SK-N-SH (cell line): ENCODE results near the gene TANC2. TPM values are rescaled to one million over a fixed set of nuclear protein-coding genes. Genes with fewer than 3 reads are reported as not detected.

Experiments used
- CTCF ChIA-PET: fragments of 300-600, 350-600 bp; formaldehyde crosslinking; extraction: SDS; loops from one replicate; lab custom pipeline; 2021; lab: Yijun Ruan, JAX
- POLR2A ChIA-PET: fragments of 350-600 bp; sonication (Branson Sonifier 250); formaldehyde crosslinking; extraction: SDS; loops from one replicate; lab custom pipeline; 2020; ENCODE audit warnings: antibody characterized with exemption, inconsistent platforms; lab: Yijun Ruan, JAX
- DNase-seq: peaks from one replicate; pipeline ENCODE4 v3.0.0; 2012
- H2AFZ ChIP-seq: fragments of 200-600 bp; sonication (generic); 2 replicates; pipeline ENCODE4 v1.8.1; 2016; ENCODE audit warnings: antibody characterized with exemption, mild to moderate bottlenecking, low read depth
- H3F3A ChIP-seq: fragments of 200-600 bp; sonication (generic); replicated peaks from 2 replicates; pipeline ENCODE3; 2016; ENCODE audit warnings: antibody characterized with exemption, mild to moderate bottlenecking; ENCODE audit not compliant: insufficient read depth
- H3K27ac ChIP-seq, 2 experiments: fragments of 200-500 bp in 1 of 2; fragments of 200-600 bp in 1 of 2; sonication (Bioruptor generic) in 1 of 2; sonication (generic), shearing (Covaris generic) in 1 of 2; 2 replicates each; pipeline versions ENCODE4 v1.5.1 to v1.6.1; 2014 to 2016; ENCODE audit warnings: low read depth in 2 of 2, inconsistent platforms in 1 of 2, low read length in 1 of 2, mild to moderate bottlenecking in 1 of 2, mixed read lengths in 1 of 2
- H3K27me3 ChIP-seq: fragments of 200-600 bp; sonication (generic), shearing (Covaris generic); 2 replicates; pipeline ENCODE4 v1.6.1; 2016; ENCODE audit warnings: mixed run types; ENCODE audit not compliant: insufficient read depth
- H3K36me3 ChIP-seq, 2 experiments: fragments of 200-500 bp in 1 of 2; fragments of 200-600 bp in 1 of 2; sonication (Bioruptor generic) in 1 of 2; sonication (generic) in 1 of 2; replicated peaks in 1 of 2; 2 replicates each; pipeline versions ENCODE3 to v1.5.1; 2014 to 2016; ENCODE audit warnings: low read length in 1 of 2, mild to moderate bottlenecking in 1 of 2; ENCODE audit not compliant: insufficient read depth in 2 of 2, control insufficient read depth in 1 of 2
- H3K4me1 ChIP-seq, 2 experiments: fragments of 200-500 bp in 1 of 2; fragments of 200-600 bp in 1 of 2; sonication (Bioruptor generic) in 1 of 2; sonication (generic), shearing (Covaris generic) in 1 of 2; 2 replicates each; pipeline versions ENCODE4 v1.5.1 to v1.6.1; 2014 to 2016; ENCODE audit warnings: low read depth in 1 of 2, low read length in 1 of 2, mixed run types in 1 of 2; ENCODE audit not compliant: insufficient read depth in 2 of 2, control insufficient read depth in 1 of 2
- H3K4me2 ChIP-seq: fragments of 200-600 bp; sonication (generic), shearing (Covaris generic); 2 replicates; pipeline ENCODE4 v1.6.1; 2017; ENCODE audit warnings: mixed run types
- H3K4me3 ChIP-seq, 2 experiments: fragments of 200-500 bp in 1 of 2; fragments of 200-600 bp in 1 of 2; sonication (Bioruptor generic) in 1 of 2; sonication (generic), shearing (Covaris generic) in 1 of 2; 2 replicates each; pipeline versions ENCODE4 v1.5.1 to v1.8.1; 2014 to 2016; ENCODE audit warnings: low read depth in 2 of 2, inconsistent platforms in 1 of 2, low read length in 1 of 2, mild to moderate bottlenecking in 1 of 2, mixed read lengths in 1 of 2, moderate library complexity in 1 of 2
- H3K79me2 ChIP-seq: fragments of 200-600 bp; sonication (generic); 2 replicates; pipeline ENCODE4 v1.8.1; 2017; ENCODE audit warnings: mild to moderate bottlenecking; ENCODE audit not compliant: insufficient read depth
- H3K9ac ChIP-seq: fragments of 200-600 bp; sonication (generic); 2 replicates; pipeline ENCODE4 v1.6.1; 2017; ENCODE audit warnings: mixed run types
- H3K9me2 ChIP-seq: fragments of 200-600 bp; sonication (generic); 2 replicates; pipeline ENCODE4 v1.6.1; 2017; ENCODE audit warnings: mixed run types
- H3K9me3 ChIP-seq: fragments of 200-600 bp; sonication (generic); 2 replicates; pipeline ENCODE4 v1.6.1; 2017; ENCODE audit warnings: mixed run types, mild to moderate bottlenecking, moderate library complexity
- H4K20me1 ChIP-seq: fragments of 200-600 bp; sonication (generic); 2 replicates; pipeline ENCODE4 v1.6.1; 2017; ENCODE audit warnings: mild to moderate bottlenecking, mixed run types; ENCODE audit not compliant: insufficient read depth
- CHD2 ChIP-seq: fragments of 150-350 bp; IDR thresholded peaks from 2 replicates; pipeline ENCODE4 v1.6.1; 2018; ENCODE audit warnings: low read length; ENCODE audit not compliant: partially characterized antibody
- ELF1 ChIP-seq: IDR thresholded peaks from 2 replicates; pipeline ENCODE4 v1.4.0; 2012
- FOXM1 ChIP-seq: IDR thresholded peaks from 2 replicates; pipeline ENCODE4 v1.4.0; 2012; ENCODE audit warnings: low read depth, mild to moderate bottlenecking
- GATA2 ChIP-seq: sonication (generic); formaldehyde crosslinking; IDR thresholded peaks from 2 replicates; pipeline ENCODE4 v1.5.0; 2020; ENCODE audit warnings: mild to moderate bottlenecking, missing genetic modification reagents
- MEF2A ChIP-seq: IDR thresholded peaks from 2 replicates; pipeline ENCODE4 v1.4.0; 2012; ENCODE audit warnings: low read depth, borderline replicate concordance
- MXI1 ChIP-seq: IDR thresholded peaks from 2 replicates; pipeline ENCODE4 v1.6.1; 2012; ENCODE audit warnings: mild to moderate bottlenecking, low read depth, low read length, improper control_type of control experiment
- RFX5 ChIP-seq: IDR thresholded peaks from 2 replicates; pipeline ENCODE4 v1.6.1; 2012; ENCODE audit warnings: mild to moderate bottlenecking, improper control_type of control experiment, low read length
- TAF1 ChIP-seq: IDR thresholded peaks from 2 replicates; pipeline ENCODE4 v1.6.1; 2012; ENCODE audit warnings: low read depth, mild to moderate bottlenecking, low read length, moderate library complexity, borderline replicate concordance
- USF2 ChIP-seq: fragments of 150-350 bp; IDR thresholded peaks from 2 replicates; pipeline ENCODE4 v1.6.1; 2017; ENCODE audit warnings: antibody characterized with exemption, low read length, low read depth, borderline replicate concordance
- WGBS: methylation state at CpG from one replicate; pipeline ENCODE4 v1.1.6; 2017; ENCODE audit warnings: low lambda C conversion rate; 5-methylcytosine and 5-hydroxymethylcytosine counted together
- polyA plus RNA-seq, 3 experiments: library from polyadenylated mRNA; depleted of rRNA; stranded (reverse); fragments of >200 nt; gene quantifications; 2 replicates each; pipeline ENCODE4 v1.2.3, GENCODE V29; 2012
- TF ChIP-seq, protein P1 (sequence below): IDR thresholded peaks from 2 replicates; pipeline ENCODE4 v1.6.1; 2012; ENCODE audit warnings: mild to moderate bottlenecking, low read depth, low read length, moderate library complexity
- TF ChIP-seq, protein P2 (sequence below): IDR thresholded peaks from 2 replicates; pipeline ENCODE4 v1.4.0; 2012; ENCODE audit warnings: low read depth, borderline replicate concordance

Gene TANC2
- polyA plus RNA-seq, 1 of the 3 experiments (the other 2 are of a cell fraction): 23.0 TPM

GRCh38 chr17:62933501-62934385, 32.3 kb upstream of the TANC2 start:
- no peak overlapping the region for H2AFZ ChIP-seq
- ChIA-PET POLR2A (no interaction called here), CTCF (interaction anchor here (1.0 to 2.0 kb wide), 4 partner anchors 10 to 473 kb away, joined by 3 to 6 read pairs (median 4); no protein-coding TSS in a partner anchor)
- no peak overlapping the region for H3K4me2 ChIP-seq
- TF ChIP-seq RFX5 (no peak), FOXM1 (no peak), MEF2A (no peak), CHD2 (no peak), ELF1 (no peak)
- no peaks in the 10 kb centered on the region for H3K27me3 ChIP-seq
- H3K79me2 ChIP-seq: no peaks in the 10 kb centered on the region
- DNase-seq: no peak
- no peak overlapping the region for H3K4me3 ChIP-seq
- H3K9me2 ChIP-seq: no peaks in the 10 kb centered on the region
- no peaks in the 10 kb centered on the region for H4K20me1 ChIP-seq
- no peaks in the 10 kb centered on the region for H3K36me3 ChIP-seq
- 0 out of 2 replicates have a peak, but pooled peaks cover under 1% of the 10 kb centered on the region for H3K9me3 ChIP-seq
- H3K9ac ChIP-seq: no peak overlapping the region
- H3F3A ChIP-seq: no peaks in the 10 kb centered on the region
- H3K27ac ChIP-seq: no peak overlapping the region
- peaks cover 0 to 2% of the 10 kb centered on the region in 2 experiments; a peak in 1 of 4 replicates for H3K4me1 ChIP-seq
- WGBS: 84% methylated on average over 15 of the region's 15 CpGs

DNA sequence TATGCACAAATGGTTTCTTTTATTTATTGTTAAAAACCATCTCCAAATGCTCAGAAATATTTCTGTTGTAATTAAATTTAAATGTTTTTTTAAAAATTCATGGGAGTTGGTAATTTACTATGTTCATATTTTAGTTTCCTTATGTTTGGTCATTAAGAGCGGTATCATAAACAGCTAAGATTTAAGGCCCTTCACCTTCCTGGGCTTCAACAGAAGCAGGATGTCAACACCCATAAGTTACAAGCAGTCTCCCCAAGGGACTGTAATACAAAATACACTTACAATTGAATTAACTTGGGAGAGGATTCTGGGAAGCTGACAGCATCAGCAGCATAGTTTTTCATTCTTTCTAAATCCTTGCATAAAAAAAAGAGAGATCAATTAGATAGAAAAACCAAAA, 30.9 kb upstream of the TANC2 start:
- no peaks in the 10 kb centered on the region for H3K9me2 ChIP-seq
- POLR2A ChIA-PET: no interaction called here
- CTCF ChIA-PET: interaction anchor here (0.9 to 1.5 kb wide), 8 partner anchors 10 to 490 kb away, joined by 3 to 5 read pairs (median 3); no protein-coding TSS in a partner anchor
- no peak overlapping the region for H3K27ac ChIP-seq
- no peaks in the 10 kb centered on the region for H3K79me2 ChIP-seq
- DNase-seq: no peak
- no peaks in the 10 kb centered on the region for H3K36me3 ChIP-seq
- H3K4me3 ChIP-seq: no peak overlapping the region
- H3F3A ChIP-seq: no peaks in the 10 kb centered on the region
- H3K9ac ChIP-seq: no peak overlapping the region
- H4K20me1 ChIP-seq: no peaks in the 10 kb centered on the region
- H3K4me2 ChIP-seq: no peak overlapping the region
- peaks cover 0 to 2% of the 10 kb centered on the region in 2 experiments; a peak in 1 of 4 replicates for H3K4me1 ChIP-seq
- TF ChIP-seq TAF1: no peak
- TF ChIP-seq MXI1: no peak
- TF ChIP-seq, protein P1, sequence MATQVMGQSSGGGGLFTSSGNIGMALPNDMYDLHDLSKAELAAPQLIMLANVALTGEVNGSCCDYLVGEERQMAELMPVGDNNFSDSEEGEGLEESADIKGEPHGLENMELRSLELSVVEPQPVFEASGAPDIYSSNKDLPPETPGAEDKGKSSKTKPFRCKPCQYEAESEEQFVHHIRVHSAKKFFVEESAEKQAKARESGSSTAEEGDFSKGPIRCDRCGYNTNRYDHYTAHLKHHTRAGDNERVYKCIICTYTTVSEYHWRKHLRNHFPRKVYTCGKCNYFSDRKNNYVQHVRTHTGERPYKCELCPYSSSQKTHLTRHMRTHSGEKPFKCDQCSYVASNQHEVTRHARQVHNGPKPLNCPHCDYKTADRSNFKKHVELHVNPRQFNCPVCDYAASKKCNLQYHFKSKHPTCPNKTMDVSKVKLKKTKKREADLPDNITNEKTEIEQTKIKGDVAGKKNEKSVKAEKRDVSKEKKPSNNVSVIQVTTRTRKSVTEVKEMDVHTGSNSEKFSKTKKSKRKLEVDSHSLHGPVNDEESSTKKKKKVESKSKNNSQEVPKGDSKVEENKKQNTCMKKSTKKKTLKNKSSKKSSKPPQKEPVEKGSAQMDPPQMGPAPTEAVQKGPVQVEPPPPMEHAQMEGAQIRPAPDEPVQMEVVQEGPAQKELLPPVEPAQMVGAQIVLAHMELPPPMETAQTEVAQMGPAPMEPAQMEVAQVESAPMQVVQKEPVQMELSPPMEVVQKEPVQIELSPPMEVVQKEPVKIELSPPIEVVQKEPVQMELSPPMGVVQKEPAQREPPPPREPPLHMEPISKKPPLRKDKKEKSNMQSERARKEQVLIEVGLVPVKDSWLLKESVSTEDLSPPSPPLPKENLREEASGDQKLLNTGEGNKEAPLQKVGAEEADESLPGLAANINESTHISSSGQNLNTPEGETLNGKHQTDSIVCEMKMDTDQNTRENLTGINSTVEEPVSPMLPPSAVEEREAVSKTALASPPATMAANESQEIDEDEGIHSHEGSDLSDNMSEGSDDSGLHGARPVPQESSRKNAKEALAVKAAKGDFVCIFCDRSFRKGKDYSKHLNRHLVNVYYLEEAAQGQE: no peak
- TF ChIP-seq, protein P2, sequence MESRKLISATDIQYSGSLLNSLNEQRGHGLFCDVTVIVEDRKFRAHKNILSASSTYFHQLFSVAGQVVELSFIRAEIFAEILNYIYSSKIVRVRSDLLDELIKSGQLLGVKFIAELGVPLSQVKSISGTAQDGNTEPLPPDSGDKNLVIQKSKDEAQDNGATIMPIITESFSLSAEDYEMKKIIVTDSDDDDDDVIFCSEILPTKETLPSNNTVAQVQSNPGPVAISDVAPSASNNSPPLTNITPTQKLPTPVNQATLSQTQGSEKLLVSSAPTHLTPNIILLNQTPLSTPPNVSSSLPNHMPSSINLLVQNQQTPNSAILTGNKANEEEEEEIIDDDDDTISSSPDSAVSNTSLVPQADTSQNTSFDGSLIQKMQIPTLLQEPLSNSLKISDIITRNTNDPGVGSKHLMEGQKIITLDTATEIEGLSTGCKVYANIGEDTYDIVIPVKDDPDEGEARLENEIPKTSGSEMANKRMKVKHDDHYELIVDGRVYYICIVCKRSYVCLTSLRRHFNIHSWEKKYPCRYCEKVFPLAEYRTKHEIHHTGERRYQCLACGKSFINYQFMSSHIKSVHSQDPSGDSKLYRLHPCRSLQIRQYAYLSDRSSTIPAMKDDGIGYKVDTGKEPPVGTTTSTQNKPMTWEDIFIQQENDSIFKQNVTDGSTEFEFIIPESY: no peak
- TF ChIP-seq CHD2: no peak
- no peak for TF ChIP-seq GATA2
- TF ChIP-seq USF2: no peak
- no peak overlapping the region for H2AFZ ChIP-seq
- 98% methylated on average over 1 of the region's 1 CpG for WGBS
- no peaks in the 10 kb centered on the region for H3K27me3 ChIP-seq
- 0 out of 2 replicates have a peak, but pooled peaks cover 3% of the 10 kb centered on the region for H3K9me3 ChIP-seq
